Heart left ventricle (tissue), 16 donors: ENCODE data around the gene NRCAM. TPM values are rescaled to one million over a fixed set of nuclear protein-coding genes. Genes with fewer than 3 reads are reported as not detected.

ENCODE experiments used
- ATAC-seq, 4 donors: fragments of 200-7000 bp; cut with Tn5 transposase; one replicate each; pipeline ENCODE4 v1.9.1; 2020 to 2022; ENCODE audit warnings: moderate library complexity in 4 of 4, mild to moderate bottlenecking in 3 of 4, moderate number of reproducible peaks in 1 of 4
- DNase-seq, 5 donors: peaks; one replicate each; pipeline ENCODE4 v3.0.0-alpha.2; 2020
- H3K27ac ChIP-seq, 12 donors: fragments of 200-600 bp; sonication (generic) in 4 of 12; one replicate each; pipeline versions ENCODE4 v1.5.0 to v1.8.0; 2016 to 2022; ENCODE audit warnings: mild to moderate bottlenecking in 2 of 12
- H3K27me3 ChIP-seq, 9 donors: fragments of 200-600 bp; sonication (generic) in 2 of 9; one replicate each; pipeline versions ENCODE4 v1.5.1 to v1.8.0; 2016 to 2022; ENCODE audit warnings: mild to moderate bottlenecking in 3 of 9
- H3K36me3 ChIP-seq, 9 donors: fragments of 200-600 bp; sonication (generic) in 2 of 9; one replicate each; pipeline versions ENCODE4 v1.5.0 to v1.8.0; 2018 to 2022; ENCODE audit warnings: mild to moderate bottlenecking in 2 of 9
- H3K4me1 ChIP-seq, 12 donors: fragments of 200-600 bp; sonication (generic) in 4 of 12; one replicate each; pipeline versions ENCODE4 v1.5.0 to v1.8.0; 2016 to 2022; ENCODE audit warnings: mild to moderate bottlenecking in 3 of 12
- H3K4me3 ChIP-seq, 12 donors: fragments of 200-600 bp; sonication (generic) in 4 of 12; one replicate each; pipeline versions ENCODE4 v1.5.0 to v1.8.0; 2017 to 2022; ENCODE audit warnings: mild to moderate bottlenecking in 9 of 12, moderate library complexity in 4 of 12
- H3K9me3 ChIP-seq, 12 donors: fragments of 200-600 bp; sonication (generic) in 4 of 12; one replicate each; pipeline versions ENCODE4 v1.5.0 to v1.8.0; 2016 to 2022; ENCODE audit warnings: mild to moderate bottlenecking in 1 of 12
- POLR2A ChIP-seq, 2 donors: fragments of 450-650 bp; IDR thresholded peaks; one replicate each; pipeline ENCODE4 v1.6.1; 2017; ENCODE audit warnings: antibody characterized with exemption in 2 of 2, mild to moderate bottlenecking in 2 of 2, moderate library complexity in 2 of 2
- WGBS, 4 donors: extraction: QIAGEN DNeasy Blood & Tissue Kit in 2 of 4; methylation state at CpG; one replicate each; pipeline versions ENCODE4 v1.1.5 to v1.1.7; 2013 to 2018; 5-methylcytosine and 5-hydroxymethylcytosine counted together
- intact Hi-C, 10 donors: fragments of 100-400 bp; cut with DNase I; formaldehyde crosslinking; loops; one replicate each; pipeline versions ENCODE4 v1.11.1 to v1.14.2; 2022
- polyA plus RNA-seq, 2 donors: library from polyadenylated mRNA; stranded (reverse); fragments of 200-250 nt; gene quantifications; one replicate each; pipeline ENCODE4 v1.2.3, GENCODE V29; 2013
- total RNA-seq, 9 donors: library from RNA; depleted of rRNA in 2 of 9; stranded (reverse); fragments of >200 nt in 2 of 9; fragmentation: NEBNext Ultra II Directional in 3 of 9; extraction: Animal tissue kit (Norgen Biotek cat#: 25700) in 3 of 9; gene quantifications; one replicate each; pipeline versions ENCODE4 v1.1.0 to v1.2.4, GENCODE V29; 2016 to 2023
- TF ChIP-seq, protein P1 (sequence below), 12 donors: fragments of 200-600 bp; sonication (generic) in 4 of 12; IDR thresholded peaks; one replicate each; pipeline versions ENCODE4 v1.5.0 to v1.8.0; 2018 to 2022; ENCODE audit warnings: antibody characterized with exemption in 12 of 12, mild to moderate bottlenecking in 5 of 12
- donor health status: ischemic (EF 13 %, LVEDD 7.1; RV severe dilation, severe dysfunction).
- donor health status: healthy with polysubstance abuse.
- donor health status: DM: no; HTN: yes; CAD: no.
- donor health status: DM: no; HTN: no; CAD: no.
- donor health status: ischemic (EF 25% LVEDD 6.9; RV normal size, moderate dysfunction).
- donor health status: ischemic (EF 25% LVEDD 5.7; RV mildly dilated, moderate dysfunction).
- donor health status: healthy.
- donor health status: DM: yes; HTN: yes; CAD: no.
- donor health status: ischemic (EF 35%, LVEDD 5.7; RV mildly dilated, moderate dysfunction).
- donor health status: nonischemic (EF 11% LVEDD 7.7; RV severe dilation, severe dysfunction).
- donor health status: DM: yes; HTN: yes; CAD: no.
- donor health status: PGD.
- donor health status: ischemic (EF 29% LVEDD 5.4; RV normal size, mild dysfunction).
- donor health status: nonischemic (EF 23%, LVEDD 6.1; RV moderate dilation, normal function).

NRCAM gene
- total and polyA plus RNA-seq, 11 donors = 0.07 to 2.5 (median 0.36) TPM

DNA sequence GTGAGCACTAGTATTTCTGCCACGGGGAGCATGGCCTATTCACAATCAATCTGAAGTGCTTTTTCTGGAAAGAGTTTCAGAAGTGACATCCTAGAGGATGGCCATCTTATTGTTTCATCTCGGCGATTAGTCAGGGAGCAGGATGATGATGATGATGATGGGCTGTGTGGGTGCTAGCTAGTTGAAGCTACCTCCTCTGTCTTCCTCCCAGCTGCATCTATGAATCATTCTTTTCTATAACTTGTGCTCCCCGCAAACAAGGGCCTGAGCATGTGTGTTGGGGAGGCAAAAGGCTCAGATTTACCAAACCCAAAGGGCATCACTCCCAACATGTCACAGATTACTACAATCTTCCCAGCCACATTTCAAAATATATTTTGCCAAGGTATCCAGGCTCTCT lies 207.4 kb downstream of the NRCAM start:
- no peak overlapping the region for H3K27ac ChIP-seq
- H3K9me3 ChIP-seq = no peaks in the 10 kb centered on the region
- DNase-seq = no peak
- no peaks in the 10 kb centered on the region for H3K36me3 ChIP-seq
- whole genome bisulfite sequencing, 4 donors = 65 to 86% (median 80%) methylated on average over 4 of the region's 4 CpGs
- intact Hi-C loops = no loop called here
- H3K4me3 ChIP-seq = no peak overlapping the region
- no peak for ATAC-seq
- H3K4me1 ChIP-seq = peaks cover 0 to 3% (median 0%) of the 10 kb centered on the region in 12 donors
- H3K27me3 ChIP-seq = no peaks in the 10 kb centered on the region
- TF ChIP-seq, protein P1, sequence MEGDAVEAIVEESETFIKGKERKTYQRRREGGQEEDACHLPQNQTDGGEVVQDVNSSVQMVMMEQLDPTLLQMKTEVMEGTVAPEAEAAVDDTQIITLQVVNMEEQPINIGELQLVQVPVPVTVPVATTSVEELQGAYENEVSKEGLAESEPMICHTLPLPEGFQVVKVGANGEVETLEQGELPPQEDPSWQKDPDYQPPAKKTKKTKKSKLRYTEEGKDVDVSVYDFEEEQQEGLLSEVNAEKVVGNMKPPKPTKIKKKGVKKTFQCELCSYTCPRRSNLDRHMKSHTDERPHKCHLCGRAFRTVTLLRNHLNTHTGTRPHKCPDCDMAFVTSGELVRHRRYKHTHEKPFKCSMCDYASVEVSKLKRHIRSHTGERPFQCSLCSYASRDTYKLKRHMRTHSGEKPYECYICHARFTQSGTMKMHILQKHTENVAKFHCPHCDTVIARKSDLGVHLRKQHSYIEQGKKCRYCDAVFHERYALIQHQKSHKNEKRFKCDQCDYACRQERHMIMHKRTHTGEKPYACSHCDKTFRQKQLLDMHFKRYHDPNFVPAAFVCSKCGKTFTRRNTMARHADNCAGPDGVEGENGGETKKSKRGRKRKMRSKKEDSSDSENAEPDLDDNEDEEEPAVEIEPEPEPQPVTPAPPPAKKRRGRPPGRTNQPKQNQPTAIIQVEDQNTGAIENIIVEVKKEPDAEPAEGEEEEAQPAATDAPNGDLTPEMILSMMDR (IDR thresholded peaks at IDR 0.05) = no peak
- no peak for TF ChIP-seq POLR2A (IDR thresholded peaks at IDR 0.05)

DNA sequence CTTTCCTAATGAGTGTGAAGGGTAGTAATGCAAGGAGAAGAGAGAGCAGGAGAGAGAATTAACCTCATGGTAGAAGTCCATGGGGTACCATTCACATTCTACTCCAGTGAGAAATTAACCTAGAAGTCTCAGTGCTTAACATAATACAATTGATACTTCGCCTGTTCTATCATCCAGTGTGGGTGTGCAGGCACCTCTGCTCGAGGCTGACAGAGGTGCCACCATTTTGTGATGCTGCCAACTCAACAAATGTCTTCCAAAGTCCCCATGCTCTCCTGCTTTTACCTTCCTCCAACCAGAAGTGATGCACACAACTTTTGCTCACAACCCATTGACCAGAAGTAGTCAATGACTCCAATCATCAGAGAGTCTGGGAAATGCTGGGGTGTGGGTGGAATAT lies 207.8 kb downstream of the NRCAM start:
- Histone ChIP-seq H3K9me3 (no peaks in the 10 kb centered on the region), H3K4me1 (peaks cover 0 to 3% (median 0%) of the 10 kb centered on the region in 12 donors), H3K27ac (no peak overlapping the region), H3K36me3 (no peaks in the 10 kb centered on the region), H3K4me3 (no peak overlapping the region), H3K27me3 (no peaks in the 10 kb centered on the region)
- intact Hi-C loops = no loop called here
- DNase-seq = no peak
- 65 to 77% (median 77%) methylated on average over 2 of the region's 2 CpGs for WGBS, 4 donors
- TF ChIP-seq, protein P1 (IDR thresholded peaks at IDR 0.05) = no peak
- TF ChIP-seq POLR2A (IDR thresholded peaks at IDR 0.05) = no peak
- no peak for ATAC-seq

DNA sequence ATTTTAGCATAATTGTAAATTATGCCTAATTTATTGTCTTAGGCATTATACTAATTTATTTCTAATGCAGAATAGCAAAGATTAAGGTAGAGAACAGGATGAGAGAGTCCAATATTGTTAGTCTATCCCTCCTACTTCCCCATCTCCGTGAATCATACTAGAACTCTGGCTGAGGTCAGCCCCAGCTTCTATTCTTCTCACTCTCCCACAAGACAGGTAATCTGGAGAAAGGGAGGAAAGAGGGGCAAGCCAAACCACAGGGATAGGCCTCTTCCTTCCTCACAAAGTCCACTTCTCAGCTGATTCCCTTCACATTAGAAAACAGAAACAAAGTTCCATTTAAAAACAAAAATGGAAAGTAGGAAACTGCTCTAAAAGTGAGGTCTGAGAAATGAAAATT lies 208.6 kb downstream of the NRCAM start:
- H3K4me1 ChIP-seq = peaks cover 0 to 3% (median 0%) of the 10 kb centered on the region in 12 donors
- H3K4me3 ChIP-seq = no peak overlapping the region
- H3K36me3 ChIP-seq = no peaks in the 10 kb centered on the region
- H3K9me3 ChIP-seq = no peaks in the 10 kb centered on the region
- DNase-seq (no peak), ATAC-seq (no peak)
- TF ChIP-seq, protein P1 (IDR thresholded peaks at IDR 0.05) = no peak
- no peak for TF ChIP-seq POLR2A (IDR thresholded peaks at IDR 0.05)
- H3K27ac ChIP-seq = no peak overlapping the region
- intact Hi-C loops = no loop called here
- H3K27me3 ChIP-seq = no peaks in the 10 kb centered on the region
- 47 to 68% (median 65%) methylated on average over 1 of the region's 1 CpG for WGBS, 4 donors

DNA sequence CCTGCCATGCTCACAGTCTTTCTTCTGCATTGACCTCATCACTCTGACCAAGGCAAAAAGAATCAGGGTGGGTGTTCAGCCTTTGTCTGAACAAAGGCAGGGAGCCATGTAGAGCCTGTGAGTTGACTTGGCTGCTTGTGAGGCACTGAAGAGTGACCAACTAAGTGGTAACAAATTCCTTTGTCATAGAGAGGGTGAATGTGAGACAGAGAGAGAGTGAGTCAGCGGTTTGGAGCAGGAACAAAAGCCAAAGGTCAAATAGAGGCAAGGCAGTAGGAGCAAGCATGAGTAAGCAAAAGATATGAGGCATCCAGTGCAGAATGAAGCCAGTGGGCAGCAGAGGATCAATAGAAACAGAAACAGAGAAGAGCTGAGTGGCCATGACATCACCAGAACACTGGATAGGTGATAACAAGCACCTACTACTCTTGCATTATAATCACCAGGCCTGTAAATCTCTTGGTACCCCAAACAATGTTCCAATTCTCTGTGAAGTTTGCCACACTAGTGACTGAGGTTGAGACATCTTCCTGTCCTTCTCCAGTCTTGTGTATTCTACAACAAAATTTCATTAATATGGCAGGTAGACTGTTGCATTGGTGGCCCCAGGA lies 209.9 kb downstream of the NRCAM start:
- H3K27ac ChIP-seq = no peak overlapping the region
- ATAC-seq (peak in 3 of 4 donors; percentile 42 to 69 (median 68)), DNase-seq (no peak)
- 54 to 78% (median 67%) methylated on average over 1 of the region's 1 CpG for WGBS, 4 donors
- H3K27me3 ChIP-seq = no peaks in the 10 kb centered on the region
- no peaks in the 10 kb centered on the region for H3K36me3 ChIP-seq
- no peak for TF ChIP-seq POLR2A (IDR thresholded peaks at IDR 0.05)
- TF ChIP-seq, protein P1 (IDR thresholded peaks at IDR 0.05) = no peak
- peaks cover 0 to 3% (median 0%) of the 10 kb centered on the region in 12 donors for H3K4me1 ChIP-seq
- intact Hi-C loops = no loop called here
- H3K4me3 ChIP-seq = no peak overlapping the region
- no peaks in the 10 kb centered on the region for H3K9me3 ChIP-seq
